Cardiac fibroblast (primary cell): ENCODE measurements around the gene TMEM126B.
"Not testable (repeated sequence)": the region's sequence is repeated elsewhere in the genome, so short reads cannot be mapped to it uniquely, and the experiment has no call there.

Experiments
- DNase-seq, 2 donors: peaks; one replicate each; pipeline versions ENCODE4 v3.0.0 to v3.0.0-alpha.2; 2010; ENCODE audit warnings: low read depth in 2 of 2
- H3K4me3 ChIP-seq, 2 donors: replicated peaks in 1 of 2; 1 replicate in 1 of 2; 2 replicates in 1 of 2; pipeline ENCODE4 v1.5.1; 2011; ENCODE audit warnings: low read depth in 2 of 2, low read length in 2 of 2, mild to moderate bottlenecking in 2 of 2, moderate library complexity in 1 of 2
- CTCF ChIP-seq: IDR thresholded peaks from one replicate; pipeline ENCODE4 v1.5.1; 2011; ENCODE audit warnings: low read depth, mild to moderate bottlenecking, low read length, inconsistent platforms

Gene TMEM126B

GRCh38 chr11:85663080-85663752, 34.8 kb downstream of the TMEM126B start:
- DNase-seq, result peak in 1 of 2 donors; percentile 22
- peak overlapping the region; percentile 89 to 90 for H3K4me3 ChIP-seq
- no peak for TF ChIP-seq CTCF

GRCh38 chr11:85663753-85664614, 35.6 kb downstream of the TMEM126B start:
- peak; percentile 56 to 63 for DNase-seq
- peak overlapping the region; percentile 89 to 90 for H3K4me3 ChIP-seq
- TF ChIP-seq CTCF, result peak; percentile 38

GRCh38 chr11:85664615-85665481, 36.5 kb downstream of the TMEM126B start, which contains the start of gene CREBZF:
TSS of gene CREBZF (minus strand) at chr11:85665129. CDS start at chr11:85664875, 254 bp downstream.
- peak; percentile 96 to 97 for DNase-seq
- no peak for TF ChIP-seq CTCF
- H3K4me3 ChIP-seq, result peak within 1 kb of the TSS; percentile 89 to 90

GRCh38 chr11:85665733-85666132, 37.3 kb downstream of the TMEM126B start:
- no peak for TF ChIP-seq CTCF
- no peak for DNase-seq
- no peak overlapping the region for H3K4me3 ChIP-seq

- TF ChIP-seq CTCF, result no peak
- H3K4me3 ChIP-seq, result no peak overlapping the region
- DNase-seq, result no peak
These were observed 38.3 kb downstream of the TMEM126B start for GRCh38 chr11:85666687-85667086.

GRCh38 chr11:85668157-85668556, 39.8 kb downstream of the TMEM126B start:
- DNase-seq, result no peak
- no peak overlapping the region for H3K4me3 ChIP-seq
- TF ChIP-seq CTCF, result no peak

GRCh38 chr11:85670949-85671663, 42.7 kb downstream of the TMEM126B start:
- DNase-seq, H3K4me3 ChIP-seq: not testable (repeated sequence)
